IPS-20b (cell line): ENCODE results near the gene AGMAT.
A peak's percentile ranks its signal among the peaks of the same experiment; 100 is the strongest.

Experiments used
- H3K27ac ChIP-seq: one replicate; pipeline ENCODE4 v1.5.1; 2013; ENCODE audit warnings: low read length
- H3K27me3 ChIP-seq: 2 replicates; pipeline ENCODE4 v1.6.1; 2013; ENCODE audit warnings: mild to moderate bottlenecking, low read length, inconsistent platforms; ENCODE audit not compliant: insufficient read depth
- H3K36me3 ChIP-seq: 2 replicates; pipeline ENCODE4 v1.6.1; 2013; ENCODE audit warnings: low read depth, mild to moderate bottlenecking, inconsistent platforms, low read length, moderate library complexity; ENCODE audit not compliant: insufficient read depth
- H3K4me1 ChIP-seq: 2 replicates; pipeline ENCODE4 v1.6.1; 2013; ENCODE audit warnings: mild to moderate bottlenecking, control low read depth, inconsistent platforms, low read length, moderate library complexity; ENCODE audit not compliant: insufficient read depth
- H3K4me3 ChIP-seq: 2 replicates; pipeline ENCODE4 v1.5.1; 2013; ENCODE audit warnings: mild to moderate bottlenecking, low read length, inconsistent platforms
- H3K9ac ChIP-seq: 2 replicates; pipeline ENCODE4 v1.6.1; 2013; ENCODE audit warnings: low read depth, mild to moderate bottlenecking, inconsistent platforms, low read length, moderate library complexity
- H3K9me3 ChIP-seq: 2 replicates; pipeline ENCODE4 v1.6.1; 2013; ENCODE audit warnings: mild to moderate bottlenecking, low read depth, low read length, inconsistent platforms; ENCODE audit not compliant: insufficient read depth

AGMAT gene

DNA sequence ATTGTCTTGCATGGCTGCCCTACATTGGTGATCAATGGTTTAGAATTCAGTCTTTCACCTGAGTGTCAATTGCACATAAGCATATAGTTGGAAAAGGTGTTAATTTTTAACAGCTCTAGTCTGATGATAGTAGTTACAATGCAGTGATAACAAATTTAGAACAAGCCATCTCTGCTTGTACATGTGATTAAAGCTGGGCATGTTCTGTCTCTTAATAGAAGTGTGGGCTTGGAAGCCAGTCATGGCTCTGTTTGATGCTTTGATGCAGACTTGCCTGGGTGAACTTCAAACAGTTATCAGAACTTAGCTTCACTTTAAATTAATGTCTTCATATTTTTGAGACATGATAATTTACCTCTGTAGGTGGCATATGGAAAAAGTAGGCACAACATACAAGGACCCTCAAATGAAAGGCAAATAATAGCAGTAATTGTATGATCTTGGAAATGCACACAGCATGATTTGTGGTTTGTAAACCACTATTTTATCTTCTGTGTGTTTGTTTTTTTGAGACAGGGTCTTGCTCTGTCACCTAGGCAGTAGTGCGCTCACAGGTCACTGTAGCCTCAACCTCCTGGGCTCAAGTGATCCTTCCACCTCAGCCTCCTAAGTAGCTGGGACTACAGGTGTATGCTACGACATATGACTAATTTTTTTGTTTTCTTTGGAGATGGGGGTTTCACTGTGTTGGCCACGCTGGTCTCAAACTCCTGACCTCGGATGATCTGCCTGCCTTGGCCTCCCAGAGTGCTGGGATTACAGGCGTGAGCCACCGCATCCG lies 36.2 kb upstream of the AGMAT start:
- Histone ChIP-seq H3K27me3 (no peaks in the 10 kb centered on the region), H3K9ac (no peak overlapping the region), H3K27ac (no peak overlapping the region), H3K4me3 (no peak overlapping the region), H3K36me3 (peaks cover 7% of the 10 kb centered on the region; the same call in 1 of the 2 replicates), H3K4me1 (peaks cover 10% of the 10 kb centered on the region), H3K9me3 (no peaks in the 10 kb centered on the region)

DNA sequence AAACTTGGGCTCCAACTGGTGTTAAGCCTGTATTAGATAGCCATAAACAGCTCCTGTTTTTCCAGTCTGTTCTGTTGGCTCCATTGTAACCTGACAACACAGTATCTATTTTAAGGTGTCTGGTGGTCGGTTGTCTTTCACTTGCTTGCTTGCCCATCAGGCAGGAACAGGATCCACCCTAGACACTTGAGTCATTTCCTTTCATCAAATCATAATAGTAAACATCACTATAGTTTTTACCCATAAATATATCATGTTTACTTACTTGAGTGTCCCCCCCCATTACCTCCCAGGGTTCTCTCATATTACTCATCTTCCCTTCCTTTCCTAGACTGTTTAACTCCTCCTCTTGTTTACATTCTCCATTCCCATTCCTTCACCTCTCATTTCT lies 35.3 kb upstream of the AGMAT start:
- no peaks in the 10 kb centered on the region for H3K27me3 ChIP-seq
- H3K9me3 ChIP-seq: no peaks in the 10 kb centered on the region
- 0 out of 2 replicates have a peak overlapping the region, but pooled peaks have one; percentile 23 for H3K4me3 ChIP-seq
- peaks cover 6% of the 10 kb centered on the region; the same call in 1 of the 2 replicates for H3K36me3 ChIP-seq
- H3K9ac ChIP-seq: no peak overlapping the region; the same call in 1 of the 2 replicates
- peaks cover 10% of the 10 kb centered on the region for H3K4me1 ChIP-seq
- no peak overlapping the region for H3K27ac ChIP-seq

DNA sequence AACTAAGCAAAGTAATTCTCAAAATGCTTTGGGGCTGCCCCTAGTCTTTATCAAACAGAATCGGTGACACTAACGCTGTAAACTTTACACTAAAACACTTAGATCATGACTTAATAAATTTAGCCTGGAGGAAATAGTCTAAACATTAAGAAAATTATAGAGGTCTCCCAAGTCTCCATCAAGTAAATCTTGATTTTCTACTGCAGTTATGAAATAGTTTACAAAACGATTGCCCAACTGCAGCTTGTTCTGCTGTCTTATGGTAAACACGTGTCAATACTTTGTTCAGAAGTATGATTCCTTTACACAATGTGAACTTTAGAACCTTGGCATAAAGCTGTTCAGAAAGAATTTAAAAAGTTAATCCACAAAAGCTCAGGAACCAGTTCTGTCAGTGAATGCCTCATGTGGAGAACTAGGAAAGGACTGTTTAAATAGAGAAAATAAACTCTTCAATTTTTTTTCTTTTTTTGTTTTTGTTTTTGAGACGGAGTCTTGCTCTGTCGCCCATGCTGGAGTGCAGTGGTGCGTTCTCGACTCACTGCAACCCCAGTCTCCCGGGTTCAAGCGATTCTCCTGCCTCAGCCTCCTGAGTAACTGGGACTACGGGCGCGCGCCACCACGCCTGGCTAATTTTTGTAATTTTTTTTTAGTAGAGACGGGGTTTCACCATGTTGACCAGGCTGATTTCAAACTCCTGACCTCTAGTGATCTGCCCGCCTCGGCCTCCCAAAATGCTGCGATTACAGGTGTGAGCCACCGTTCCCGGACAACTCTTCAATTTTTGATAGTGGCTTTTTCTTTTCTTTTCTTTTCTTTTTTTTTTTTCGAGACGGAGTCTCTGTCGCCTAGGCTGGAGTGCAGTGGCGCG lies 34.0 kb upstream of the AGMAT start:
- H3K9me3 ChIP-seq: no peaks in the 10 kb centered on the region
- no peaks in the 10 kb centered on the region for H3K27me3 ChIP-seq
- H3K4me3 ChIP-seq: peak overlapping the region; percentile 91
- peak overlapping the region; percentile 92 for H3K9ac ChIP-seq
- H3K36me3 ChIP-seq: peaks cover 6% of the 10 kb centered on the region; the same call in 1 of the 2 replicates
- H3K27ac ChIP-seq: no peak overlapping the region
- H3K4me1 ChIP-seq: peaks cover 10% of the 10 kb centered on the region

DNA sequence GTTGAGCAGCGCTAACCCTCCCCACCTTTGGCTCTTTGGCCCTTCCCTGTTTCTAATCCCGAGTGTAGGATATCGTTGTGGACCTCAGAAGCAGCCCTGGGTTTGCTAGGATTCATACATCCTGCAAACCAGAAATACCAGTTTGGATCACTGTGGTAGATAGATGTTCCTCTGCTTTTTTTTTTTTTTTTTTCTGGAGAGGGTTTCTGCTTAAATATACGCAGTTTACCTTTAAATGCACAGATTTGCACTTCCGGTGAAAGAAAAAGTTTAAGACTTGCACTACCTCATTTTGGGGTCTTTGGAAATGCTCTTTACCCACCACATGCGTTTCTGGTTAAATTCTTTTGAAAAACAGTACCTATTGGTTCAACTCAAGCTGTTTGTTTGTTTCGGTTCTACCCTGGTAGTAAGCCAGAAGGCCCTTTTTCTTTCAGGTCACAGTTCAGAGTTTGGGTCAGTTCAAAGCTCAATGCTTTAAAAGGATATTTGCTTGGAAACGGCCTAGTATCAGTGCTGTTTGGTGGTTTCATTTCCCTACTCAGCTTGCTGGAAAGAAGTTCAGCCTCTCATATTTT lies 33.3 kb upstream of the AGMAT start:
- Histone ChIP-seq H3K36me3 (peaks cover 6% of the 10 kb centered on the region; the same call in 1 of the 2 replicates), H3K27ac (peak overlapping the region; percentile 34), H3K27me3 (no peaks in the 10 kb centered on the region), H3K9ac (peak overlapping the region; percentile 92), H3K4me3 (peak overlapping the region; percentile 91), H3K9me3 (no peaks in the 10 kb centered on the region), H3K4me1 (peaks cover 10% of the 10 kb centered on the region)

GRCh38 chr1:15617173-15618076 lies 32.6 kb upstream of the AGMAT start, which contains the start of gene DDI2:
Gene DDI2 (plus strand): TSS chr1:15617458. CDS start chr1:15617671, 213 bp downstream.
- Histone ChIP-seq H3K4me1 (peaks cover 10% of the 10 kb centered on the region), H3K4me3 (peak within 1 kb of the TSS; percentile 91), H3K27me3 (no peaks in the 10 kb centered on the region), H3K9me3 (no peaks in the 10 kb centered on the region), H3K36me3 (peaks cover 6% of the 10 kb centered on the region; the same call in 1 of the 2 replicates), H3K9ac (peak within 1 kb of the TSS; percentile 92), H3K27ac (peak within 1 kb of the TSS; percentile 34)

GRCh38 chr1:15616373-15617172 lies 31.7 kb upstream of the AGMAT start:
- H3K27ac ChIP-seq: peak overlapping the region; percentile 16
- no peaks in the 10 kb centered on the region for H3K27me3 ChIP-seq
- peaks cover 10% of the 10 kb centered on the region for H3K4me1 ChIP-seq

GRCh38 chr1:15610167-15610566 lies 25.3 kb upstream of the AGMAT start:
- no peaks in the 10 kb centered on the region for H3K9me3 ChIP-seq
- H3K27ac ChIP-seq: no peak overlapping the region
- H3K36me3 ChIP-seq: no peaks in the 10 kb centered on the region
- H3K4me1 ChIP-seq: no peaks in the 10 kb centered on the region
- H3K4me3 ChIP-seq: no peak overlapping the region
- H3K9ac ChIP-seq: no peak overlapping the region
- H3K27me3 ChIP-seq: peaks cover 12% of the 10 kb centered on the region

More at GRCh38 chr1:15616373-15617172, 31.7 kb upstream of the AGMAT start:
- peaks cover 6% of the 10 kb centered on the region; the same call in 1 of the 2 replicates for H3K36me3 ChIP-seq
- no peaks in the 10 kb centered on the region for H3K9me3 ChIP-seq
- peak overlapping the region; percentile 81 for H3K4me3 ChIP-seq
- peak overlapping the region; percentile 74; the same call in 1 of the 2 replicates for H3K9ac ChIP-seq

DNA sequence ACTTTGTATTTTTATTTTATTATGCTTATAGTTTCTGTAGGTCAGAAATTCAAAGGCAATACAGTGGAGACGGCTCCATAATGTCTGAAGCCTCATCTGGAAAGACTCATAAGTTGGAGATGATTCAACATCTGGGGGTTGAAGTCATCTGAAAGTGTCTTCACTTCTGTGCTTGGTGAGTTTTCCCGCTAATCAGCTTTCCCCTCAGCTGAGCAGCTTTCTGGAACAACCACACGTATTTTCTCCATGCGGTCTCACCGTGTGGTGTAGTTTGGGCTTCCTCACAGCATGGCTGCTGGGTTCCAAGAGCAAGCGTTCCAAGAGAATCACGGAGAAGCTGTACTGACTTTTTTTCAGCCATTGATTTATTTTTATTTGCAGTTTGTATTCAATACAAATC lies 24.8 kb upstream of the AGMAT start:
- no peaks in the 10 kb centered on the region for H3K36me3 ChIP-seq
- H3K27me3 ChIP-seq: peaks cover 17% of the 10 kb centered on the region
- H3K27ac ChIP-seq: no peak overlapping the region
- H3K4me3 ChIP-seq: no peak overlapping the region
- H3K9me3 ChIP-seq: no peaks in the 10 kb centered on the region
- no peaks in the 10 kb centered on the region for H3K4me1 ChIP-seq
- H3K9ac ChIP-seq: no peak overlapping the region

DNA sequence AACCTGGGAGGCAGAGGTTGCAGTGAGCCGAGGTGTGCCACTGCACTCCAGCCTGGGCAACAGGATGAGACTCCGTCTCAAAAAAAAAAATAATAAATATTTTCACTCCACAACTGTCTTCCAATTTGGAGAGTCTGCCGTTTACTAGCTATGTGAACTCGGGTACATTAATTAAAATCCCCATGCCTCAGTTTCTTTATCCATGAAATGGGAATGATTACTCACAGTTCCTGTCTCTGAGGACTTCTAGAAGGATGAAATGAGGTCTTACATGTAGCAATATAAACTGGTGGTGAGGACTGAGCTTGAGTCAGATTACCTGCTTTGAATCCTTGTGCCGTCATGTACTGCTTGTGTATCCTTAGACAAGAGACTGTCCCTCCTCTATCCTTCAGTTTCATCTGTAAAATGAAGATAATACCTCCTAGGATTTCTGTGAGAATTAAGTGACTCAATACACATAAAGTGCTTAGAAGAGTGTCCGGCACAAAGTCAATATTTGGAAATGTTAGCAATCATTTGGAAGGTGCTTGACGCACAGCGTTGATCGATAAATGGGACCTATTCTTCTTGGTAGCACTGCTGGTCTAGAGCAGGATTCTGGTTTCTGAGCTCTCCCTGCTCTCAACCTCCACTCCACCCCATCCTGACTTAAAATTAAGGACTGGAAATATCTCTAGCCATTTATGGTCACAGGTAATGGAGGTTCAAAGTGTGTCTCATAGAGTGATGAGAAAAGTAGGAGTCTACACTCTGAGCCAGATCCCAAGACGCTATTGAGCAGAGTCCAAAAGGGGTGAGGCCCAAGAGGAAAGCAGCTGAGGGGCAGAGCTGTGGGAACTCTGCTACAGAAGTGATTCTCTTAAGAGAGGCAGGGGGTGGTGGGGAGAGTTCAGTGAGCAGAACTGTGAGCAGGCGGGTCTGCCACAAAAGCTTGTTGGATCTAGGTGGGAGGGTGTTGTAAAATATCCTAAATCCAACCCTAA lies 20.8 kb upstream of the AGMAT start:
- no peak overlapping the region for H3K27ac ChIP-seq
- H3K4me1 ChIP-seq: no peaks in the 10 kb centered on the region
- H3K9me3 ChIP-seq: no peaks in the 10 kb centered on the region
- no peak overlapping the region for H3K9ac ChIP-seq
- no peaks in the 10 kb centered on the region for H3K36me3 ChIP-seq
- peaks cover 27% of the 10 kb centered on the region for H3K27me3 ChIP-seq
- no peak overlapping the region for H3K4me3 ChIP-seq
